VCaP (cell line): ENCODE measurements around the gene CRIM1.

Source experiments
- H3K27ac ChIP-seq: fragments of 450-650 bp; 2 replicates; pipeline ENCODE4 v1.5.1; 2017
- CTCF ChIP-seq: fragments of 450-650 bp; conservative IDR thresholded peaks from 2 replicates; pipeline ENCODE4 v1.5.1; 2017; ENCODE audit warnings: mild to moderate bottlenecking, moderate library complexity

CRIM1 gene

GRCh38 chr2:36352701-36353100 lies 2.9 kb upstream of the CRIM1 start:
- no peak for TF ChIP-seq CTCF
- H3K27ac ChIP-seq, result no peak overlapping the region

- TF ChIP-seq CTCF, result no peak
- peak overlapping the region; percentile 83 for H3K27ac ChIP-seq
Measured at GRCh38 chr2:36354811-36355150, 797 bp upstream of the CRIM1 start.

GRCh38 chr2:36355890-36356297 lies 316 bp downstream of the CRIM1 start:
- no peak for TF ChIP-seq CTCF
- peak overlapping the region; percentile 83 for H3K27ac ChIP-seq

- peak overlapping the region; percentile 83 for H3K27ac ChIP-seq
Measured at GRCh38 chr2:36356298-36356989, 866 bp downstream of the CRIM1 start.

GRCh38 chr2:36356990-36357846 lies 1.6 kb downstream of the CRIM1 start:
- H3K27ac ChIP-seq, result peak overlapping the region; percentile 83
- no peak for TF ChIP-seq CTCF

More at GRCh38 chr2:36356298-36356989, 866 bp downstream of the CRIM1 start:
- TF ChIP-seq CTCF, result no peak

GRCh38 chr2:36357847-36358659 lies 2.5 kb downstream of the CRIM1 start:
- TF ChIP-seq CTCF, result peak; percentile 64
- H3K27ac ChIP-seq, result peak overlapping the region; percentile 83

GRCh38 chr2:36359067-36359466 lies 3.5 kb downstream of the CRIM1 start:
- 0 out of 2 replicates have a peak, but pooled peaks have one; percentile 31 for TF ChIP-seq CTCF
- peak overlapping the region; percentile 83 for H3K27ac ChIP-seq
